ENCODE results near the gene SYCP3.
"Not testable (repeated sequence)": the region's sequence is repeated elsewhere in the genome, so short reads cannot be mapped to it uniquely, and the experiment has no call there.

The SYCP3 gene

DNA sequence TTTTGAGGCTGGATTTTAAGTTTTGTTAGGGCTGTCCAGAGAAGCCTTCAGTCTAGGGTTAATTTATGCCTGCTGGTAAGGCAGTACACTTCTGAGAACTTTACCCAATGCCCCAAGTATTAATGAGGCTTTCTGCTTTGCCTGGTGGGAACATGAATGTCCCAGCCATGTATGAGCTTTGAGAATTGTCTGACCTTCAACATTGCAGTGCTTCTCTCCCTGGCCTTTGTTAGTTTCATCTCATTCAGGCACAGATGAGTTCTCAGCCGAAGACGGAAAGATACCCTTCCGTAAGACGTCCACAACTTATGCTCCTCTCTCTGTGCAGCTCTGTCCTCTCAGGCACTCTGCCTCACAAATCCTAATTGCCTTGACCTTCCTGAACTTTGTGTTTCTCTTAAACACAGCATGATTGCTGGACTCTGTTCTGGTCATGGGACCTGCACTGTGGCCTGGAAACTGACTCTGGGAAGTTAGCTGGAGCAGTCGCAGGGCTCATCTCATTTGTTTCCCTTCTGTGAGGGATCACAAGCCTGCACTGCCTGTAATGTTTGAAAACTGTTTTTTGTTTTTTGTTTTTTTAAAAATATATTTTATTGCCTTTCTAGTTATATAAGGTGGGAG lies 26.1 kb downstream of the SYCP3 start:
- no peak for DNase-seq (ENCODE audit: low spot score)

DNA sequence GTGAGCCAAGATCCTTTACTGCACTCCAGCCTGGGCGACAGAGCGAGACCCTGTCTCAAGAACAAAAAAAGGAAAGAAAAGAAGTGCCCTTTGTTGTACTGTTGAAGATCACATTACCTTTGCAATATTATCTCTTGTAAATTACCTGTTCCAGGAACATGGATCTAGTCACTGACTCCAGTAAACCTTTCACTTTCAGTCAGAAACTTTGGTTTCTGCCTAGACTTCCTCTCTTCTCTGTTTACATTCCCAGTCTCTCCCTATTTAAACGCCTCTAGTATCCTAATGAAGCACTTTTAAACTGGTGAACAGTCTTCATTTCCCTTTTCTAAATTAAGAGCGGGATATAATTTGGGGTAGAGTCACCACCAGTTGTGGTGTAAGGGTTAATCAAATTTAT lies 29.0 kb downstream of the SYCP3 start:
- DNase-seq (ENCODE audit: low spot score) = no peak

DNA sequence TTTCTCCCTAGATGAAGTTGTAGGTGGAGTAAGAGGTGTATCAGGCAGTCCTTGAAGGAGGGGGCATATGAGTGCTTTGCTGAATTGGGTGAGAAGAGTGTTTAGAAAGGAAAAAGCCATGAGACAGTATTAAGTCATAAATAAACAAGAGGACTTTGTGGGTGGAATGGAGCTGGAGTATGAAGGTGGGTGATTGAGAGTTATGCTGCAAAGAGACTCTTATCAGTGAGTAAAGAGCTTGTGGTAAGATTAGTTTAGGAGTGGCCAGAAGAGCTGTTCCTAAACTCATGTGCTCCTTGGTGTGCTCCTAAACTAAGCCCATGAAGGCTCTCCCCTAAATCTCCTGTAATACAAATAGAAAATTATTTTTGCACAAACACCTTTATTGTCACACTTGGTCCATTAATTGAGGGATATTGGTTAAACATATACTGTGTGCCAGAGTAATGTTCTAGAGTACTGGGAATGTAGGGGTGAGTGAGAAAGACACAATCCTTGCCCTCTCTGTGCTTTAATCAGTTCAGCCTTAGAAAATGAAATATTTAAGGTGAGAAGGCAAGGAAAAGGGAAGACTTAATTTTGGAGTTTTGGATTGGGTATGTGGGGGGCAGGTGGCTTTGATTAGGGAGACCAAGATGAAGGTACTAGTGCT lies 32.0 kb downstream of the SYCP3 start:
- DNase-seq (ENCODE audit: low spot score) = no peak

DNA sequence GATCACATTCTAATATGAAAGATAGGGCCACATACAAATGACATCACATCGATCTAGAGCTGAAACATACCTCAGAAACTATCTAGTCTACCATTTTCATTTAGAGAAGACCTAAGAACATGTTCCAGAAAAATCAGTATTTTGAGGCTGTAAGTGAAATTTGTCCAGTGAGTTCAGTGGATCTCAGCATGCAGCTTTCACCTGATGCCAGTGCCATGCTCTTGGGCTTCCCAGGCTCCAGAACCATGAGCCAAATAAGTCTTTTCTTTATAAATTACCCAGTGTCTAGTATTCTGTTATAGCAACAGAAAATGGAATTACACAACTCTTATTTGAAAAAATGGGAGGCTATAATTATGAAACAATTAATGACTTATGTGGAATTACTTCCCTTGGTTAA lies 32.9 kb downstream of the SYCP3 start:
- no peak for DNase-seq (ENCODE audit: low spot score)

DNA sequence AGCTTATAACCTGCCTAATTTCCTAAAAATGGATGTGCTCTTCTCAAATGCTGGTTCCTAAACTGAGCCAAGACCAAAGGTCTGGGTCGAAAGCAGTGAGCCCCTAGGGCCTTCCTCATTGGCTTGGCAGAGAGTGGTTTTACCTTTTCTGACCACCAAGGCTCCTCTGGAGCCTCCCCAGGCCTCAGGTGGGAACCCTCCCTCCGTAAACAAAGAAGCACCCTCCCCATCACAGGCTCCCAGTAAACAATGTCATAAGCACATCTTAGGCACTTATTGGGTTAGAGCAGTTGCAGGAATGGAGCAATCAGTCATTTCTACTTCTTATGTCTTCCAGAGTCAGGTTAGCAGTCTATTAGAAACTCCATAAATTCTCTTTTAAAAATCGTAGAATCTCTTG lies 35.8 kb downstream of the SYCP3 start:
- DNase-seq (ENCODE audit: low spot score) = no peak

DNA sequence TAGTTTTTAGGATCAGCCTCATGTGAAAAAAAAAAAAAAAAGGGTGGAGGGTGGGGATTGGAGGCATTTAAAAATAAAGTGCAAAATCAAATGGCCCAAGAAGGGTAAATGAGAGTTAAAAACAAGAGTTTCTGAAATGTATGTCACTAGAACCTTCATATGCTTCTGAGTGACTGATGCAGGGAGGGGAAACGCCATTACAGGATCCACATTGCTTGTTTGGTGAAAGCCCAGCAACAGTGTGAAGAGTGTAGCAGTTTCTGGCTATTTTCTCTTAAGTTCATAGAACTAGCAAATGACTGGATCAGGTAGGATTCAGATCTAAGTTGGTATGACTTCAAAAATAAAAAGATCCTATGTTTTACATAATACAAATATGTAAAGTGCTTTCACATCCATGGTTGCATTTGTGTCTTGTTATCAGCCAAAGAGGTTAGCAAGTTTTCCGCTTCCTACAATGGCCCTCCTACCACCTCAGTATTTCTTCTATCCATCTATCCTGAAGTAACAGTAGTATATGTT lies 38.9 kb downstream of the SYCP3 start:
- no peak for DNase-seq (ENCODE audit: low spot score)

DNA sequence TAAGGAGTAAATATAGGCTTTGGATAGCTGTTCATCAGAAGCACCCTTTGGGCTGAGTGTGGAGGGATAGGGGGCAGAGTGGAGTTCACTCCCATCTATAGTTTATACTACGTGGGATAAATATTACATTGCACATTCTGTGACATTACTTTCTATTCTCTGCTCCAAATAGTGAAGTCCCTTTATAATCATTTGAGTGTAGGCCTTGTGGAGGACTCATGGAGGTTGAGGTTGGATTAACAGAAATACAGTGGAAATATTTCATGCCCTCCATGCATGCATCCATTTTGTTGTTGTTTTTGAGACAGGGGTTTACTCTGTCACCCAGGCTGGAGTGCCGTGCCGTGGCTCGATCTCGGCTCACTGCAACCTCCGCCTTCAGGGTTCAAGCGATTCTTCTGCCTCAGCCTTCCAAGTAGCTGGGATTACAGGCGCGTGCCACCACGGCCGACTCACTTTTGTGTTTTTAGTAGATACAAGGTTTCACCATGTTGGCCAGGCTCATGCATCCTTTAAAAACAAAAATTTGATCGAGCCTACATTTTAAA lies 40.4 kb downstream of the SYCP3 start:
- DNase-seq (ENCODE audit: low spot score) = no peak

DNA sequence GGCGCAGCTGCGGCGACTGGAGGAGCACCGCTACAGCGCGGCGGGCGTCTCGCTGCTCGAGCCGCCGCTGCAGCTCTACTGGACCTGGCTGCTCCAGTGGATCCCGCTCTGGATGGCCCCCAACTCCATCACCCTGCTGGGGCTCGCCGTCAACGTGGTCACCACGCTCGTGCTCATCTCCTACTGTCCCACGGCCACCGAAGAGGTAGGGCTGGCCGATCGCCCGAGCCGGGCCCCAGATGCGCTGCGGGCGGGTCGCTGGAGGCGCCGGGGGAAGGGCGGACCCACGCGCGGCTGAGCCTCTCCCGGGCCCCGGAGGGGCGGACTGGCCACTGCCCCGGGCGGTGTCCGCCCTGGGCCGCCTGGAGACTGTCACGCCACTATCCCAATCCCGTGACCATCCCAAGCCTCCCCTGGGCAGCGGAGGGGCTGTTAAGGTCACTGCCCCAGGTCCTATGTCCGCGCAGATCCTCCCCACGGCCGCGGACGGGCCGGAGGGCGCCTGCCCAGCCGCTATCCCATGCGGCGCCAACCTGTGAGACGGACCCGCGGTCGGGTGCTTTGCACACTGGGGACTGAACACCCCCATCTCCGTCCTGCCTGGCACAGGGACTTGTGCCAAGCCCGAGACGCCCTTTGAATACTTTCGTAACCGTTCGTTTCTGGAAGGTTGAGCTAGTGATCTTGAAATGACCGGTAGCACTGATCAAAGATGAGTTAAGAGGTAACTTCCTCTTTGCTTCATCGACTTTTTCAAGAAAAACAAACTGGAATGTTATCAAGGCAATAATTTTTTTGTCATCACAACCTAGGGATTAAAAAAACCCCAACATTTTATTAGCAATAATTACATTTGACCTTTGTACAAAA lies 41.1 kb downstream of the SYCP3 start:
- DNase-seq (ENCODE audit: low spot score) = peak; percentile 77

DNA sequence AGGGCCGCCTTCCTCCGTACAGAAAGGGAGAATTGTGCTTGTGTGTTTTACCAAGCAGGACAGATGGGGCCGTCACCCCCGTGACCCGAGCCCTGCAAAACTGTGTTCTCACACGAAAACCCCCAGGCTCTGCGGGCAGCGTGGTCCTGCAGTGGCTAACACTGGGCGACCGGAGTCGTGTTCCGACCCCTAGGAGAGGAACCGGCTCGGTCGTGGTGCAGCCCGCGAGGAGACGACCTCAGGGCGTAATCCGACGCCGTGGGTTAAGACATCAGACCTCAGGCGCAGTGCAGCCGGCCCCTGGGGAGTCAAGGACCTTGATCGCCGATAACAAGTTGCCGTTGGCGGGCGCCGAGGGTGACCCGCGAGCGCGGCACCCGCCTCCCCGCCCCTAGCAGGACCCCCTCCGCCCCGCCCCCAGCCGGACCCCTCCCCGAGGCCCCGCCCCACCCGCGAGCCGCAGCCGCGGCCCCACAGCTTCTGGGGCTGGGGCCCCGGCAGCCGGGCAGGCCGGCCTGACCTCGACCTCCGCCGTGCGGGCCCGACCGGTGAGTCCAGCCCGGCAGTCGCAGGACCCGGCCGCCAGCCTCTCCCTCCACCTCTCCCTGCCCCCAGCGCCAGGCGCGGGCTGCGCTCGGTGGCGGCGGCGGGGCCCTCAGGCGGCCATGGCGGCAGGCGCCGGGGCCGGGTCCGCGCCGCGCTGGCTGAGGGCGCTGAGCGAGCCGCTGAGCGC lies 41.9 kb downstream of the SYCP3 start, which contains the start of gene CHPT1:
Gene CHPT1, plus strand, starts transcription at position 444 of the 733 bp plus-strand sequence. Its CDS starts 222 bp downstream, at position 666.
- DNase-seq (ENCODE audit: low spot score) = peak; percentile 88

DNA sequence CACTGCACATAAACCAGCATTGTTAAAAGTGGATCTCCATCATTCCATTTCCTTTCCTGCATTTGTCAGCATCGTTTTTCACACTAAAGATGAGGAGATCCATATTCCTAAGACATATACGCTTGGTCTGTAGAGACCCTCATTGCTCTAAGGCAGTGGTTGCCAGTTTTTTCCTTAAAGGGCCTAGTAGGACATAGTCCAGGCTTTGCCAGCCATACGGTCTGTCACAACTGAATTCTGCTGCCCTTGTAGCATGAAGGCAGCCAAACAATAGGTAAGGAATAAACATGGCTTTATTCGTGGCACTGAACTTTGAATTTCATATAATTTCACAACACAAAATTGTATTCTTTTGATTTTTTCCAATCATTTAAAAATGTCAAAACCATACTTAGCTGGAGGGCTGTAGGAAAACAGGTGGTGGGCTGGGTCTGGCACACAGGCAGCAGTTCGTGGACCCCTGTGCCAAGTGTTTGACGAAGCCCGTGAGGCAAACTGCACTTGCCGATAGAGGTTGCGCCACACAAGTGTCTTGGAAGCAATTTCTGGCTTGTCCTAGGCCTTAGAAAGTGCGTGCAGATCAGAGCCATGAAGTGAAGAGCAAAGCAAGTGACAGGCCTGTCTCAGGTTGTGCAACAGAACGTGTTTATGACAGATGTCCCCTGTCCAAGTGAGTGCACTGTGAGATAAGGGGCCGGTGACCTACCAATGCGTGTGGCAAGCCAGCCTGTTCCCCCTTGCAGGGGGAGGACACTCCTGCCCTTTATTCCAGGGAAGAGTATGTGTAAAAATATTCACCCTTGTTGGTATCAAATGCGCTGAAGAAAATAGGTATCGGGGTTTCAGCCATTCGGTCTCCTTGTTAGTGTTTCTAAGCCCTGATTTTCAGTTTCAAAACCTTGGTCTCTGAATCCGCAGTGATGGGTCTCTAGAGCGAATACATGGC lies 42.7 kb downstream of the SYCP3 start:
- no peak for DNase-seq (ENCODE audit: low spot score)

DNA sequence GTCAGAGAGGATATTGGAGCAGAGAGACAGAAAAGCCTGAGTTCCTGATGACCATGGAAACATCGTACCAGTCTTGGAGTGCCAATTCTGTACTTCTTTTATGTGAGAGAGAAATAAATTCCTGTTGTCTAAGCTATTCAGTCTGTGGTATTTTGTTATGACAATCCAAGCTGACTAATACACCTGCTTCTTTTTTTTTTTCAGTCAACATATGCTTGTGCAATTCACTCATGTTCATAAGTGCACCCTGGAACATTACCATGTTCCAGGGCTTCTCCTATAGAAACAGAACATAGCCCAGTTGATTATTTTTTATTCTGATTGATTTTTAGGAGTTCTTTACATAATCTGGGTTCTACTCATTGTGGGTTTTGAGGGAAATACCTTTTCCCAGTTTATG lies 43.6 kb downstream of the SYCP3 start:
- no peak for DNase-seq (ENCODE audit: low spot score)

DNA sequence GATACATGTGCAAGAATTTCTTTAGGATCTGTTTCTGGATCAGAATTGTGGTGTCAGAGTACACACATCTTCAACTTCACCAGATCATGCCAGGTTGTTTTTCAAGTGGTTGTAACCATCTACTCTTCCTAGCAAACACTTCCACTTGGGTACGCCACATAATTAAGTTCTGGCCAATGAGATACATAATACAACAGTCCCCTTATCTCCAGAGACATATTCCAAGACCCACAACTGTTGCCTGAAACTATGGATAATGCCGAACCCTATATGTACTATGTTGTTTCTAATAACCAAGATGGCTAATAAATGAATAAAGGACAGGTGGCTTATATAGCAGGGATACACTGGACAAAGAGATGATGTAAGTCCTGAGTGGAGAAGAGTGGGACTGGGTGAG lies 44.3 kb downstream of the SYCP3 start:
- DNase-seq (ENCODE audit: low spot score) = no peak

DNA sequence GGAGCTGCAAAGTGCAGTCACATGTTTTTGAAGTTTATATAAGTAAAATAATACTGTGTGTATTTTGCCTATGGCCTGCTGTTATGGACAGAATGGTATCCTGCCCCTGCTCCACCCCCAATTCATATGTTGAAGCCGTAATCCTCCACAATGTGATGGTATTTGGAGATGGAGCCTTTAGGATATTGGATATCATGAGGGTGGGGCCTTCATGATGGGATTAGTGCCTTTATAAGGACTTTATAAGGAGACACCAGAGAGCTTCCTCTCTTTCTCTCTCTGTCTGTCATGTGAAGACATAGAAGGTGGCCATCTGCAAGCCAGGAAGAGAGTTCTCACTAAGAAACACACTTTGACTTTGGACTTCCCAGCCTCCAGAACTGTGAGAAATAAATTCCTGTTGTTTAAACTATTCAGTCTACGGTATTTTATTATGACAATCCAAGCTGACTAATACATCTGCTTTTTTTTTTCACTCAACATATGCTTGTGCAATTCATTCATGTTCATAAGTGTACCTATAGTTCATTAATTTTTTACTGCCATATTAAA lies 44.9 kb downstream of the SYCP3 start:
- DNase-seq (ENCODE audit: low spot score) = no peak

DNA sequence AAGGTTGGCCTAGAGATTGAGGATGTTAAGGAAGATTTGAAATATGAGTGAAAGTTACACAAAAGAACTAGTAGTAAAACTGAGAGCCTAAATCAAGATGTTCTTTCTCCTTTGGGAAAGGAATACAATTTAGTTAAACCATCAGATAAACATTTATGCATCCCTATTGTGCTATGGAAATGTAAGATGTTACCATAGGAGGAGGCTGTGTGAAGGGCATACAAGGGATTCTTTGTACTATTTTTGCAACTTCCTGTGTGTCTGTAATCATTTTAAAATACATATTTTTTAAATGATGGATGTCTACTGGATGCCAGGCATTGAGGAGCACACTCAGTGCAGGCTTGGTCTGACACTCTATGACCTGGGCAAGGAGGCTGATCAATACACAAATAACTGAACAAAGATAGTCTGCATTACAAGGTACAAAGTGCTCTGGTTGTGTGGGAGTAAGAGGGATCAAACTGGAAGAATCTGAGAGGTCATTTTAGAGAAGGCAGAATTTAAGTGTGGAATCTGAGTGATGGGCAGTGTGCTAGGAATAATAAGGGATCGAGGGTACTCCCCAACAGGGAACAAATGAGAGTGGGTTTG lies 47.7 kb downstream of the SYCP3 start:
- DNase-seq (ENCODE audit: low spot score) = no peak

DNA sequence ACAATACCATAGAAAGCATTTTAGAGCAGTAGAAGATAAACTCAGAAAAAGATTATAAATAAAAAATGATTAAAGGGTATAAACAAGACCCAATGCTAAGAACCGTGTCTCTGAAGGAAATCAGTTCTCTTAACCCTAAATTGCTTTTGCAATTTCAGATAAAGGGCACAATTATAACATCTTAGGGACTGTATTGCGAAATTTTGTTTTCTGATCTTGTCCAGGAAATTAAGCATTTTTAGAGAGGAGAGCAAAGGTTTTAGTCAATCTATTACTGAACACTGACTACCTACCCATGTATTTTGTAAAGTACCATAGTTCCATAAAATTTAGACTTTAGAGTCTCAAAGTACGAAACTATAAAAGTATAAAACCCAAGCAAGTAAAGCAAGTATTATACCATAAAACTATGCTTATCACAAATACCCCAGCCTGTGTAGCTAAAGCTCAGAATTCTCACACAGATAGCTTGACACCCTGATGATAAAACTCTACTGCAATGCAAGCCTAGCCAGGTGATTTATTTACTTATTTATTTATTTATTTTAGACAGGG lies 48.6 kb downstream of the SYCP3 start:
- DNase-seq (ENCODE audit: low spot score) = no peak

DNA sequence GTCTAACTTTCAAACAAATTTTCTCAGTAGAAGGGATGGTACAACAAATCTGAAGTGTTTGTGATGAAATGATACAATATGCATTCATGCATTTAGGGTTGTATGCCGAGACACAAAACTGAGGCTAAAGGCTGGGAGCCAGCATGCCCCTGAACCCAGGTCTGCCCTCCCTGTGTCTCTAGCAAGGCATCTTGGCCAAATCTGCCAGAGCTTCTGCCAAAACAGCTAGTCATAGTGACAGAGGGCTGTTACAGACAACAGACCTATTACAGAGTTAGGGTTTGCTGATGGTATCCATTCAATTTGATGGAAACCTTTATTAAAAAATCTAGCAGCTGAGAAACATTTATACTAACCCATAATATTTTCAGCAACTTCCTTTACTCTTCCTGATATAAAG lies 53.1 kb downstream of the SYCP3 start:
- DNase-seq (ENCODE audit: low spot score) = no peak

DNA sequence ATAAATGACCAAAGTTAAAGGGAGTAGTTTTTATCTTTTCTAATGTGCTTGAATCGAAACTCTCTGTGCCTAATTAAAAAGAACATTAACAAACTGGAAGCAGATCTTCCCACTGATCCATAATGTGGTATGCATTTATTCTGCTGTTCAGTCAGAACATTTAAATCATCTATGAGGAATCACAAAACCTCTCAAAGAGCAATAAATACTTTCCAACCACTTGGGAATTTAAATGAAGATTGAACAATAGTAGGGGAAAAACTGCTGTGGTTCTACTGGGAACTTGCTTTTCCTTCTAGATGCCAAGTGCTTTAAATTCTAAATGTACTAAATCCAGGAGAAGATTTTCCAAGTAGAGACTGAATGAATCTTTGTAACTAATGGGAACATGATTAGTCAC lies 54.2 kb downstream of the SYCP3 start:
- DNase-seq (ENCODE audit: low spot score) = no peak

DNA sequence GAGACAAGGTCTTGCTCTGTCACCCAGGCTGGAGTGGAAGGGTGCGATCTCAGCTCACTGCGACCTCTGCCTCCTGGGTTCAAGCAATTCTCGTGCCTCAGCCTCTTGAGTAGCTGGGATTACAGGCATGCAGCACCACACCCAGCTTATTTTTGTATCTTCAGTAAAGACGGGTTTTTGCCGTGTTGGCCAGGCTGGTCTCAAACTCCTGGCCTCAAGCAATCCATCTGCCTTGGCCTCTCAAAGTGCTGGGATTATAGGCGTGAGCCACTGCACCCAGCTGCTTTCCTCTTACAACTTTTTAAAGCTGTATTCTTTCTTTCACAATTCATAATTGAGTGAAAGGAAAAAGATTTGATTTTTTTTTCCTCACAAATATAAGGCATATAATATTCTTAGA lies 57.6 kb downstream of the SYCP3 start:
- DNase-seq (ENCODE audit: low spot score) = not testable (repeated sequence)

DNA sequence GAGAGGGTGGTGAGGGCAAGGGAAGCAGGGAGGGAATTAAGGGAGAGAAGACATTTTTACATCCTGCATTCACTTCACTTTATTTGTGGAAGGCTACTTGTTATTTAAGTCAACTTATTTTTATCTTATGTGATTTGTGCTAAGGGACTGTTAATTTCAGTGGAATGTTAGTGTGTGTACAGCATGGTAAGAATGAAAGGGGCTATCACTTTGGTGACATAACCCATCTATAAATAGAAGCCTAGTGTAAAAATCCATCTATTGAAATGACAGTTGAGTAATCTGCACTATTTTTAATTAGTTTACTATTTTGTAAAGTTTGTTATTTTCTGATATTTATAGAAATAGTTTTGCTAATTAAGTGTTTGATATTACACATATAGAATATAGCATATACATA lies 58.6 kb downstream of the SYCP3 start:
- no peak for DNase-seq (ENCODE audit: low spot score)

DNA sequence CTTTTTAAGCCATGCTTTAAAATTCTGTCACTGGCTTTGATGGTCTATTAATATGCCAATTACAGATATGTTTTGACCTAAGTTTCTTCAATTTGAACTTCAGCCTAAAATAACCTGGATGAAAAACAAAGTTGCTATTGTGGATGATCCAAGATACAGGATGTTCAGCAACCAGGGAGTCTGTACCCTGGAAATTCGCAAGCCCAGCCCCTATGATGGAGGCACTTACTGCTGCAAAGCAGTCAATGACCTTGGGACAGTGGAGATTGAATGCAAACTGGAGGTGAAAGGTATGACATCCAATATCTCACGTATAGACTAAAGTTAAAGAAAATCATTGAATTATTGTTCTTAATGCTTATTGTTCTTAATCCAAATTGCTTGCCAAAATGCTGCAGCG lies 59.0 kb downstream of the SYCP3 start:
- no peak for DNase-seq (ENCODE audit: low spot score)
